Stimulated activated CD8-positive, alpha-beta memory T cell treated with anti-CD3 and anti-CD28 coated beads, Interleukin-12 subunit alpha, Interleukin-12 subunit beta, amount 100 ng/mL, for 24 hours (primary cell): Measurements from ENCODE around the gene C1QTNF5.

Experiments used
- DNase-seq: peaks from one replicate; pipeline ENCODE4 v3.0.0-alpha.2; 2020; ENCODE audit errors: extremely low read depth

C1QTNF5 gene

DNA sequence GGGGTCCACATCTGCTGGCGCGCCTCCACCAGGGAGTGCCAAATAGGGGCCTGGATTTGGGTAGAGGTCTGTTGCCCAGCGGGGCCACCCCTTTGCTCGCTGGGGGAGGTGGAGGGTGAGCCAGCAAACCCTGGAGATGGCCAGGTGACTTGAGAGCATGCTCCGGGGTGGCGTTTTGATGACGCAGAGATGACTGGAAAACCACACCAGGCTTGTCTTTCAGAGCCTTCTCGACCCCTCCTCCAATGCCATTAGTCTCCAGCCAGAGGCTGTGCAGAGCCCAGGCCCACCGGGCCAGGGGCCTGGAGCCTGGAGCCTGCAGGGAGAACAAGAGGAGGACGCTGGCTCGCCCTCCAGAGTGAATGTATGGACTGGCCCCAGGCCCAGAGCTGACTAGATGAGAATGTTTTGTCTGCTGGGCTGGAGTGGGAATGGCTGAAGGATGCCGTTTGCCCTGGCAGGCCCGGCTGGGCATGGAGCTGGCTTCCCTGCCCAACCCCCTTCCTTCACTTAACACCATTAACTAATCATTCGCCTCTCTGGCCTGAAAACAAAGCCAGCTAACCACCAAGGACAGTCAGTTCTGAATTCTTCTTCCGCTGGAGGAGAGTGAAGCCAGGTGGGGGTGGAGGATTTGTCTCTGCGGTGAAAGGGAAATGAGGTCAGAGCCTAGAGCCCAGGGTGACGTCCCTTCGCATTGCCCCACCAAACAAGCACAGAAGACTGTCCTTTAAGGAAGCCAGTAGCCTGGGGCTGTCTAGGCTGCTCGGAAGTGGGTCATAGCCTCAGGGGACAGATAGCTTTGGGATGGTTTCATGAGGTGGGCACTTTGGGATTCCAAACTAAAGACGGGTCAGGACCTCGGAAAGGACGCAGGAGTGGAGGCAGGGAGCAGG, 22.2 kb downstream of the C1QTNF5 start:
- DNase-seq: no peak

DNA sequence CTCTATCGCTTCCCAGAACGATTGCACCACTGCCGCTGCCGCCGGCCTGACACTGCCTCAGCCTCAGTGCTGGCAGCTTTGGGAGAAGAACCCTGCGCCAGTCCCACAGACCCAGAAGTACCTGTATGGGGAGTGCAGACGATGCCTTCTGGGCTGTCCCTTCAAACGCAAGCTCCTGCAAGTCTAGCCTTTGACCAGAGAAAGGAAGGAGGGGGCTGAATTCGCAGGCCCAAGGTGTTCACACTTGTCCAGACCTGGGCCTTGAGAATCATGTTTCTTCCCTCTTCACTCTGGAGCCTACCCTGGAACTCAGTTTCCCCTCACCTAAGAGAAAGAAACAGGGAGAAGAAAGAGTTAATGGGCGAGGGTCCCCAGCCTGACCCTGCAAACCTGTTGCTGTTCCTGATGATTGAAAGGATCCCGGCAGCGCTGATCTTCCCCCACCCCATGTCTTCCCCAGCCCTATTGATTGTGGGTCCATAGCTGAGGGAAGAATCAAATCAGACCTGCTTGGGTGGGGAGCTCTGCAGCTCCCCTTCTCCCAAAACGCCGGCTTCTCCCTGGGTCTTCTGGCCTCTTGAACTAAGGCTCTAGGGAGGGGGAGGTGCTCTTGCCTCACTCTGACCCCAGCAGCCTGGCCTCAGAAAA, 23.0 kb downstream of the C1QTNF5 start:
- DNase-seq: no peak

DNA sequence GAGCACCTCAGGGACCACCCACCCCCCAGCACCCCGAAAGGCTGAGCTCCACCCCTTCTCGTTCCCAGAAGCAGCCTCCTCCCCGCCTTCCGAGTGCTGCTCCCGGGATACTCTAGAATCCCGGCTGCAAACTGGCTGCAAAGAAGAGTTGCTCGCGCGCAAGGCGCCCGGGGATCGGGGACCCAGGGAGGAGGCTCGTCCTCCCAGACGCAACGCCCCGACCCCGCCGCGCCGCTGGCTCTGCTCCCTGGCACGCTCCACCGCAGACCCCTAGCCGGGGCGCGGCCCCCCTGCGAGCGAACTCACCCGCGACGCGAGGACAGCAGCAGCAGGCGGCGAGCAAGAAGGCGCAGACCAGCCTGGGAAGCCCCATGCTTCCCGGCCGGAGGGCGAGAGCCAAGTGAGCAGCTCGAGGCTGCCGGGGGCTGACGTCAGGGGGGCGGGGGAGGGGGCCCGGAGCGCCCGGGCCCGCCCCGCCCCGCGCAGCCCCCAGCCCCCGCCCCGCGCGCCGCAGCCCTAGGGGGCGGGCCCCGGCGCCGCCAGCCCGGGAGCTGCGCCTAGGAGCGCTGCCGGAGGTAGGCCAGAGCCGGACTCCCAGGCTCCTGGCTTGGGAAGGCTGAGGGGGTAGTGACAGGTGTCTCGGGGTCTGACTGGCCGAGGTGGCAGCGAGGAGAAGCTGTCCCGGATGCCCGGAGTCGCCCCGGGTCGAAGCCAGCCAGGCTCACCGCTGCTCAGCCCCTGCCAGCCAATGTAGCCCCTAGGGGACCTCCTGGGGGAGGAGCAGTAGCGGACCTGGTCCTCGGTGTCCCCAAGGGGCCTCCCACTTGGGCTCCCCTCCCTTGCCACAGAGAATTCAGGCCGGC, 23.7 kb downstream of the C1QTNF5 start, which contains the start of gene MCAM:
Gene MCAM, minus strand, starts transcription at position 402 of the 863 bp plus-strand sequence. Its CDS starts 29 bp downstream, at position 373.
- DNase-seq: no peak

DNA sequence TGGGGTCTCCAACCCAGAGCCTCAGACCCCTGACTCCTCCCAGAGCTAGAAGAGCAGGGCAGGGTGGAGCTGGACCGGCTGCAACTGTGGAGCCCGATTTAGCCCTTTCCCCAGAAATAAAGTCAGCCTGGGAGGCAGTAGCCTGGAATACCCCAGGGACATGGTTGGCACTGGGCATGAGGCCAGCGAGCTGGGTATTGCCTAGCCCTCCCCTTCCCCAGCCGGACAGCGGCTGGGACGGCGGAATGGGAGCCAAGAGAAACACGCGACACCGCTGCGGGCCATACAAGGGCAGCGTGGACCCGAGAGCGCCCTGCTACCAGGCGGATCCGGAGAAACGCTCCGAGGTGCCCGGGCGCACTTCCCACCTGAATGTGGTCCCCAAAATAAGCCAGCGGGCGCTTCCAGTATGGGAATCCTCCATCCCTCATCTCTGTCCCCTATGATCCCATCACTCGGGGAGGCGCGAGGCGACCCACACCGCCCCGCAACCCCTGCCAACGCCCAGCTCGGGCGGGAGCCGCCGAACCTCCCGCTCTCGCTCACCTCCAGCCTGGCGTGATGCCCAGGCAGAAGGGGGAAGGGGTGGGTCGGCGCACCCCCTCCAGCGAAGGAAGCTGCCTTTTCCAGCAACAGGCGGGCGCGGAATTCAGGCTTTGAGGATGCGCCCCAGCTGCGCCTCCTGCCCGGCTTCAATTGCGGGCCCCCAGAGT, 24.5 kb downstream of the C1QTNF5 start:
- DNase-seq: no peak

DNA sequence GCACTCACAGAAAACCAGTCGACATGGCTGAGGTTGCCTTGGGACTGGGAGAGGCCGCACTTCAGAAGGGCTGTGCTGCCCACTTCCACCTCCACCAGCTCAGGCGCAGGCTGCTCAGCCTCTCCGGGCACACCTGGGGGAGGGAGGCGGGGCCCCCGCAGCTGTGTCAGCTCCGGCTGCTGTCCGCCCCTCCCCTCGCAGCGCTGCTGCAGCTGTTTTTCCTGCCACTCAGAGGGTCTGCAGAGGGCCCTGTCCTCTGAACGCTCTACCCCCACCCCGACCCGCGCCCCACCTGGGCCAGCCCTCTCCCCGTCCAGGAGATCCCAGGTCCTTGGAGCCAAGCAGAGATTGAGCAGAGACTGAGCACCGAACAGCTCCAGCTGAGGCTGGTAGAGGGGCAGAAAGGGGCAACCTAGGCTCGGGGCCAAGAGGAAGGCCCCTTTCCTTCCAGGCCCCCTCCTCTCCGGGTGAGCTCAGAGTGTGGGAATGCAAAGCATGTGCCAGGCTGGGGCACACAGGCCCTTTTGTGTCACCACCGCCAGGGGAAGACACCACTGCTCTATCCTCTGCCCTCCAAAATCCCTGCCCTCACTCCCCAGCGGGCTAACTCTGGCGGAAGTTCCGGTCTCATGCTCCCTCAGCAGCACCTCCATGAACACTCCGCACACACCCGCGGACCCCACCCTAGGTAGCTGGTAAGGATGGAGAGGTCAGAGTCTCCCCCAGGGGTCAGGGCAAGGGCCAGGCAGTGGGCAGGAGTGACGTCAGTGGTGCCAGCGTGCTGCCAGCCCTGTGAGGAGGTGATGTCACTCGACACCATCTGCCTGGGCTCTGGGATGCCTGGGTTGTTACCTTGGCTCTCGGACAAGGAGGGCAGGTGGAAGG, 25.3 kb downstream of the C1QTNF5 start:
- DNase-seq: no peak

DNA sequence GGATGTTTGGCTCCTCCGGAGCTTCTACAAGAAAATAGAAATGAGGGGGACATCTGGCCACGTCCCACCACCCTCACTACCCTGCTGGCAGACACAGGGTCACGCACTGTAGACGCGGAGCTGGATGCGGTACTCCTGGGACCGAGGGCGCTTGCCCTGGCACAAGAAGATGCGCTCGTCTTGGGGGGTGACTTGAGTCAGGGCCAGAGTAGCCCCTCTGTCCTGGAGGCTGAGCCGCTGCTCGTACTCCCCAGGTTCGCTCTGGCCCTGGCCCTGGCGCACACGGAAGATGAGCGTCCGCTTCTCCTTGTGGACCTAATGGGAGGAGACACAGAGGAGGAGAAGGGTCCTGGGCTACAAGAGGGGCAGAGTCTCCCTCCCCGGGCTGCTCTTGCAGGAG, 26.0 kb downstream of the C1QTNF5 start:
- DNase-seq: no peak

DNA sequence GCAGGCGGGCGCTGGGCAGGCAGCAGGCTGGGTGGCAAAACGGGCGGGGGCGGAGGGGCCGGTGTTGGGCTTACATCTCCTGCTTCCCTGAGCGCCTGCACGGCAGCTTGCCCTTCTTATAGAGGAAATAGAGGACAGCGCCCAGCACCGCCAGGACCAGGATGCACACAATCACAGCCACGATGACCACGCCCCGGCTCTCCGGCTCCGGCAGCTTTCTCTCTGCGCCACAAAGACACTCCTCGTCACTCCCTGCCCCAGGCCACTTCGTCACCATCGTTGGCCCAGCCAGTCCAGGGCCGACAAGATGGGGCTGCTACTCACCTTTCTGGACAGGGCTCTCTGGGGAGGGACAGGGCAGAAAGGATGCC, 30.0 kb downstream of the C1QTNF5 start:
- DNase-seq: no peak

DNA sequence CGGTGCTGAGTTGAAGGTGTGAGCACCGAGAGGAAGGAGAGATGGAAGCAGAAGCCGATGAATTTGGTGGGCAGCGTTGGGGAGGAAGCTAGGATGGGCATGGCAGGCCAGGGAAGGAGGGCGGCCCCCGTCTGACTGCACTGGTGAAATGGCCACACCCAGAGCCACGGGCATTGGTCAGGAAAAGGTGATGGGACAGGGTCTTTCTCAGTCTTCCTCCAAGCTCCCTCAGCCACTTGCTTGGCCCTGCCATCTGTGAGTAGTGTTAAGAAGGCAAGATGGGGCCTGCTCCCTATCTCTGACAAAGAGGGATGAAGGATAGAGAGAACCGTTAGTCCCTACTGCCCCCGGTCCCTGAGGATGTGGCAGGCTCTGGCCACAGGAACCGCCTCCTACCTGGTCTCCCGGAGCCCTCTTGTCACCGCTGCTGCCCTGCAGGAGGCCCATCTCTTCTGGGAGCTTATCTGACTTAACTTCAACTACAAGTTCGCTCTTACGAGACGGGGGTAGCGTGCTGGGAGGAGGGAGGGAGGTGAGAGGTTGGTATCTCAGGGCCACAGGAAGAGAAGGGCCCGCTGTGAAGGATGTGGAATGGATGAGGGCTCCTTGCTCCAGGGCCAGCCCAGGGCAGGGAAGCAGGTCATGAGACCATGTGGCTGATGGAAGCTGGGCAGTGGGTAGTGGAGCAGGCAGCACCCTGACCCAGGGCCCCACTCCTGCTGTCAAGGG, 30.6 kb downstream of the C1QTNF5 start:
- no peak for DNase-seq

DNA sequence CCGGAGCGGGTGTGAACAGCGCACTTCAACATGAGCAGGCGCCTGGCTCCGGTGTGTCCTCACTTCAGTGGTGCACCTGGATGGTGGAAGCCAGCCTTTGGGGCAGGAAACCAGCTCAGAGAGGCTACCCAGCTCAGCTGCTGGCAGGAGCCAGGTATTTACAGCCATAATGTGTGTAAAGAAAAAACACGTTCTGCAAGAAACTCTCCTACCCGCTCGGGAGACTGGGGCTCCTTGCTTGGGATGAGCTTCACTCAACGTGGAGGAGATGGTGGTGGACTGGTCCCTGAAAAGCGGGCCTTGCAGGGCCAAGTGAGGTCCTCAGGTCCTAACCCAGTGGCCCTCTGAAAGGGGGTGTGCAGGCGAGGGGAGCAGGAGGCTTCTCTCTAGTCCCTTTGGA, 31.3 kb downstream of the C1QTNF5 start:
- no peak for DNase-seq

DNA sequence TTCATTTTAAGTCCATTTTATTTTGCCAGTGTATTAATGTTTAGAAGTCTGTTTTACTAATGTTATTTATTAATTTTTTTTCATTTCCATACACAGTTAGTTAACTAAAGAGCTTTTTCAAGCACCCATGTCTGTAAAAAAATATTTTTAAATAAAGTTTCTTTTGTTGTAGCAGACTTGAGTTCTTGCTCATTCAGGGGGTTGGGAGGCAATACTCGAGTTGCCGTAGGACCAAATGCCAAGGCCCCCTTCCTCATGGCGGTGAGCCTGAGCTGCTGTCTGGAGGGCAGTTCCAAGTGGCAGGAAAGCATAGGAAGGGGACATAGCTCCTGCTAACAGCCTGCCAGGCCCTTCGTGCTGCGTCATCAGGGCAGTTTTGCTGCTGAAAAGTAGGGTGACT, 32.7 kb downstream of the C1QTNF5 start:
- DNase-seq: no peak

DNA sequence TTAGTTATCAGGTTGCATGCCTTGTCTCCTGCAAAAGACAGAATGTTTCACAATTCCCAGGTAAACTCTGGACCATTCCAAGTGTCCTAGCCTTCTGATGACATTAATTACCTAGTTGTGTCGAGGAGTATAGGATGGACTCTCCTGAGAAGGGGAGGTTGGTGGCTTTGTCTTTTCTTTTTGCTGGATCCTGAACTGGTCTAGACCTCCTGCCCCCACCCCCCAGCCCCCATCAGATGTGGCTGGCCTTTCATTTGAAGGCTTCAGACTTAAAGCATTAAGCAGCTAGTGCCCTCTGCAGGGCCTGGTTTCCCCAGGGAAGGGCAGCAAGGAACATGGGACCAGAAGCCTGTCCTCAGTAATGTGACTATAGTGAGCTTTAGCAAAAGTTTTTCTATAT, 33.5 kb downstream of the C1QTNF5 start:
- DNase-seq: no peak

DNA sequence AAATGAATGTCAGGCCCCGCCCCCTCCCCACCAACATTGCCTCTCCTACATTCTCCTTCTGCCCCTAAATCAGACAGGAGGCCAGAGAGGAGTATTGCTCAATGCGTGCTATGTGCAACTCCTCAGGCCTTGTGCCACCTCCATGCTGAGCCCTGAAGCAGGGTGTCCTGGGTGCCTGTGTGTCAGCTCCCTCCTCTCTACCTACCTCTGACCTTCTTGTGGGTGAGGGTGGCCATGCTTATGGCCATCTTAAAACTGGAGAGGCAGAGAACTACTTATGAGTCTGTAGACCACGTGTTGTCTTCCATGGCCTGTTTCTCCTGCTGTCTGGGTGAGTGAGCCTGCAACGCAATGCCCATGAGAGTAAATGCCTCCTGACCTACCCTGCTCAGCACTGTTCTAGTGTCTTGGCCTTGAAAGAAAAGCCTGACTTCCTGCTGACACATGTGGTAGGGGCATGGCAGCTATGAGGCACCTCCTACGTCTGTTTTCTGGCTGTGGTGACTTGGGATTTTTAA, 34.3 kb downstream of the C1QTNF5 start:
- no peak for DNase-seq

DNA sequence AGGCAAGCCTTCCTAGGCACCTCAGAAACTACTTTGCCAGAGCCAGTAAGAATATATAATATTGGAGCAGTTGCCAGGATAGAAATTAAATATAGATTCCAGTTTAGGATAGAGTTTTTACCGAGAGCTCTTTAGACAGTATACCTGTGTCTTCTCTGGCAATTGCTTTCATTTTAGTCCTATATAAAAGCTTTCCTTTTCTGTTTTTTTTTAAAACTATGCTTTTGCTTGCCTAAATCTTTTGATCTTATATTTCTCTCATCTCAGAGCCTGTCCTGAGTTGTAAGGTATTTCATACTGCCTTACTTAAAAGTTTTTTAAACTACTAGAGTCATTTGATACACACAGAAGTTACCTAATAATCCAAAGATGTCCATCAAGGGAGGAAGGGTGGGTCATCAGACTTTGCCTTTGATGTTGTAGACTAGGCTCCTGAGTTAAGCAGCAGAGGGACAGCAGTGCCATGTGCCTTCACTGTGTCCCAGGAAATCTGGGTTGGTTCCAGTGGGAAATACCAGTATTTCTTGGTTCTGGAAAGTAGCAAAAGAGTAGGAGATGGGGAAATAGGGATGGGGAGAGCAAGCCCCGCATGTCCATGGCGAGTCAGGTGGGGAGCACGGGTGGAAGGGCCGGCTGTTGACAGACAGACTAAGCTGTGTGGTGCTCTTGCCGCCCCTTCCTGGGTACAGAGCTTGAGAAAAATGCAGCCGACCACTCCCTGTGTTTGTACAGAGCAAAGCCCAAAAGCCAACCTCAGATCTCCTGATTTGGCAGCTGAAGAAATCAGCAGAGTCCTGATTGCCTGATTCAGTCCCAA, 34.9 kb downstream of the C1QTNF5 start:
- no peak for DNase-seq

DNA sequence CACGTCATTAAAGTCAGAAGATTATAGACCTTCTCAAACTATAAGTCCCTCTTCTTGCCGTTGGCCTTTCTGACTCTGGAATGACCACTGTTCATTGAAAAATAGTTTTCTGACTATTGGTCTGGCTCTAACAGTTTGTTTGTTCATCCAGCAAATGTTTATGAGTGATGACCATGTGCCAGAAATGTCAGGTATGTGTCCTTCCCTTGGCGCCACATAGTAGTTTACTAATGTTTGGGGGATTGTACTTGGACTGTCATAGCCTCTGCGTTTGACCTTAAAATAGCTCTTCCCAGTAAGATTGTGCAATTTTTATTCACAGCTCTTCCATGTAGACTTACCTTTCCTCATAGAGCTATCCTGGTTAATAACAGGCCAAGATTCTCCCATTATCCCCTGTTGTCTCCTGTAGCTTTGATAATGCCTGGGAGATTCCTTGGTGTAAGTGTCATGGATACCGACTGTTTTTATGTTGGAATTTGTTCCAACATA, 37.4 kb downstream of the C1QTNF5 start:
- no peak for DNase-seq

DNA sequence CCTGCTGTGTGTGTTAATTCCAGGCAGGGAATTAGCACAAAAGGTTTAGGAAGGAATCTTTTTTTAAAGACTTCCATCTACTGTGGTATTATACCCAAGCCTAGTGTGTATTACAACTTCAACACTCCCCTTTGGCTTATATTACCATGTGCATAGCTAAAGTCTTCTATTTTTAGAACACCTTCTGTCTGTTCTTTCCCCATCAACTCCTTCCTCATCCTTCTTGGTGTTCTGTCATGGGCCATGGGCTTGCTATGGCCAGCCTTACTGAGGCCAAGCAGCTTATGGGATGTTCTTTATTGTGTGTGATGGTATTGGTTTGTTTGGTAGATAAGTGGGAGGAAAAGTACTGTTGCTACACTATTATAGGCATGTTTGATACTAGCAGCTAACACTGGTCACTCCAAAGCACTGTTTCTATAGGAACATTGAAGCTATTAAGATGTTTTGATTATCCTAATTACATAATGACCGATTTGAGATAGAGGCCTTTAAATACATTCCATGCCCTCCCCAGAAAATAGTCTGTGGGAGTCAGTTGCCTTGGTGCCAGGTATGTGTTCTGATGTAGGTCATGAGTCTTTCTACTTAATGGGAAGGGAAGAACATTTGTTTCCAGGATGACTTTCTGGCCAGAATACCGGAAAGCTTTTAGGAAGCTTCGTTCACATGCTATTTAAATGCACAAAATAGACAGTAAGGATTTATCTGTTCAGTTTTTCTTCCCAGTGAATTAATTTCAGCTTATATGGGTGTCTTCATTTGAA, 40.3 kb downstream of the C1QTNF5 start:
- no peak for DNase-seq

DNA sequence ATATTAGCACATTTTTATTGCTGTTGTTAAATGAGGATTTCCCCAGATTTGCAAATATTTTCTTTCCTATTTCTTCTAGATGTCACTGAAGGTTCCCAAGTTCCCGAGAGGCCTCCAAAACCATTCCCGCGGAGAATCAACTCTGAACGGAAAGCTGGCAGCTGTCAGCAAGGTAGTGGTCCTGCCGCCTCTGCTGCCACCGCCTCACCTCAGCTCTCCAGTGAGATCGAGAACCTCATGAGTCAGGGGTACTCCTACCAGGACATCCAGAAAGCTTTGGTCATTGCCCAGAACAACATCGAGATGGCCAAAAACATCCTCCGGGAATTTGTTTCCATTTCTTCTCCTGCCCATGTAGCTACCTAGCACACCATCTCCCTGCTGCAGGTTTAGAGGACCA, 41.3 kb downstream of the C1QTNF5 start:
- no peak for DNase-seq

DNA sequence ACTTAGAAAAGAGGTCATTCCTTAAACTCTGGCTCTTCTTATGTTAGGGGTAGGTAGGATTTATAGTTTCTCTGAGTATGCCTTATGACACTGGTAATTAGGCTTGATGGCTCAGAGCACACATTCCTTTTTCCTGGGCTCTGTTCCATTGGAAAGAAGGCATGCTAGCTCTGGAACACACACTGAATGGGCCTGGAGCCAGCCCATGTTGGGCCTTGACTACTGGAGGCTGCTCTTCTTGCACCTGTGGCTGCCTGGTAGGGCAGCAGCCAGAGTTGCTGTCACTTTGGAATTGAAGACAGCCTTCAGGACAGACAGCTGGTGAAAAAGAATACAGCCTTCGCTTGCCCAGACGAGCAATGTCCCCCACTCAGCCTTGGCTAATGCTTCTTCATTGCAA, 42.0 kb downstream of the C1QTNF5 start:
- DNase-seq: no peak

DNA sequence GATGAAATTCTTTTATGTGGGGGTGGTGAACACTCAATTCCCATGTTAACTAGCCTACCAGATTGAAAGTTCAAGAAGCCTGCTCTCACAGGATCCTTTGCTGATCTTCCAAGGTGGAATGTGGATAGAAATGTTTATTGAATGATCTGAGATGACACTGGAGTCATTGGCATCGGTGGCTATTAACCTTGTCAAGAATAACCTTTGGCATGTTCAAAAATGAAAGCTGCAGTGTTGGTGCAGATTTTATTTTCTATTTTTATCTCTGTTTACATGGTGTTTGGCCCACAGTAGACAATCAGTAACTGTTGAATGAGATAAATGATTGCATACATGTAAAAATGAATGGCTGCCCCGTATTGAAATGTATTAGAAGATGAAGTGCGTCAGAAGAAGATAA, 42.7 kb downstream of the C1QTNF5 start:
- no peak for DNase-seq
